ENCODE results near the gene ABCA7. TPM values are rescaled to one million over a fixed set of nuclear protein-coding genes. Genes with fewer than 3 reads are reported as not detected.

The ABCA7 gene
- total and polyA plus RNA-seq, 7 experiments from 2014 or later = 6.6 to 323 (median 126) TPM

DNA sequence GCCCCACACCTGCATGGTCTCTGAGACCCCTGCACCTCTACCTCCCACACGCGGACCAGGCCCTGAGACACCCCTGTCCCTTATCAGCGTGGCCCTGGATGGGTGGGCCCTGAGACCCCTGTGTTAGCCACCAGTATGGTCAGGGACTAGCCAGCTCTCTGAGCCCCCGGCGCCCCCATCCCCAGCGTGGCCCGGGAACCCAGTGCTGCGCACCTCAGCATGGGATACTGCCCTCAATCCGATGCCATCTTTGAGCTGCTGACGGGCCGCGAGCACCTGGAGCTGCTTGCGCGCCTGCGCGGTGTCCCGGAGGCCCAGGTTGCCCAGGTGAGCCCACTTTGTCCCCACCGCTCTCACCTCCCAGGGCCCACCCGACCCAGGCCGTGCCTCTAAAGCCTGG lies 22.1 kb downstream of the ABCA7 start:
- Mint-ChIP-seq H3K27me3 (no peaks in the 10 kb centered on the region), H3K4me1 (peaks cover 24 to 42% (median 38%) of the 10 kb centered on the region in 7 donors), H3K27ac (no peak overlapping the region), H3K4me3 (no peak overlapping the region), H3K36me3 (peaks cover 0 to 25% (median 15%) of the 10 kb centered on the region in 5 donors), H3K9me3 (peaks cover 0 to 18% (median 4%) of the 10 kb centered on the region in 11 donors)
- Histone ChIP-seq H3K27me3 (ENCODE audit: control insufficient read depth in 2 of 2, insufficient read depth in 2 of 2, low read length in 2 of 2) (no peaks in the 10 kb centered on the region), H3K27ac (ENCODE audit: low read depth, low read length) (no peak overlapping the region), H3K4me1 (ENCODE audit: control insufficient read depth in 2 of 2, insufficient read depth in 2 of 2, low read length in 2 of 2) (peaks cover 40 to 47% of the 10 kb centered on the region in 2 donors), H3K9me3 (ENCODE audit: control insufficient read depth in 2 of 3, low read length in 3 of 3) (peaks cover 0 to 14% (median 0%) of the 10 kb centered on the region in 3 experiments), H3K36me3 (ENCODE audit: control insufficient read depth in 2 of 3, insufficient read depth in 3 of 3, low read length in 3 of 3) (peaks cover 0 to 26% (median 0%) of the 10 kb centered on the region in 3 experiments), H3K4me3 (ENCODE audit: low read length) (no peak overlapping the region)
- POLR2A ChIA-PET = interaction anchor here (1.0 to 37.6 kb wide), 5 partner anchors 23 to 130 kb away, joined by 3 to 2022 read pairs (median 136); partner anchors contain the start of genes ABCA7, CNN2, GPX4 and POLR2E
- intact Hi-C loops (cut with micrococcal nuclease) = loop anchor here in 1 of 2 donors (2.0 kb wide), 1 partner anchor 189 kb away; no protein-coding TSS in a partner anchor
- DNase-seq = peak in 1 of 9 donors; percentile 11
- ATAC-seq = no peak
- CTCF ChIA-PET = no interaction called here

DNA sequence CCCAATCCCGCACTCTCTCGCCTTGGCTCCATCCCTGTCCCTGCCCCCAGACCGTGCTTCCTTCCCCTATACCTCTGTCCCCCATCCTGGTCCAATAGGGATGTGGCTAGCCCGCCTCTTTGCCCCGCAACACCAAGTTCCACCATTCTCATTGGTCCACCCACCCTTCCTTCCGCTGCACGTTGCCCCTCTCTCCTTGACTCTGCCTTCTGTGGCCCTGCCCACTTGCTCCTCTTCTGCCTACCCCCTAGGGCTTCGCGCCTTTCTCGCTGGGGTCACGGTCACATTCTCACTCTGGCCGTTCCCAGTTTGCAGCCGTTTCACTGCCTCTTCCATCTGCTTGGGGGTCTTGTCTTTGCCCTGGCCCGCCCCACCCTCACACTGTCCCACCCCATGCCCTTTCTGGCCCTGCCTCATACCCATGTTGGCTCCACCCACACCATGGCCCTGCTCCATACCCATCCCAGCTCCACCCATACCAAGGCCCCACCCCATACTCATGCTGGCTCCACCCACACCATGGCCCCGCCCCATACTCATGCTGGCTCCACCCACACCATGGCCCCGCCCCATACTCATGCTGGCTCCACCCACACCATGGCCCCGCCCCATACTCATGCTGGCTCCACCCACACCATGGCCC lies 22.6 kb downstream of the ABCA7 start:
- H3K27ac ChIP-seq (ENCODE audit: low read depth, low read length) = peak overlapping the region; percentile 10
- DNase-seq (peak in 2 of 9 donors; percentile 11 to 54), ATAC-seq (peak; percentile 1)
- peaks cover 34 to 43% of the 10 kb centered on the region in 2 donors for H3K4me1 ChIP-seq (ENCODE audit: control insufficient read depth in 2 of 2, insufficient read depth in 2 of 2, low read length in 2 of 2)
- POLR2A ChIA-PET = interaction anchor here (1.0 to 37.6 kb wide), 4 partner anchors 23 to 130 kb away, joined by 3 to 2022 read pairs (median 155); partner anchors contain the start of genes ABCA7, CNN2, GPX4 and POLR2E
- Mint-ChIP-seq H3K27ac (peak overlapping the region in 1 of 9 donors; percentile 80), H3K4me3 (no peak overlapping the region), H3K36me3 (peaks cover 0 to 20% (median 11%) of the 10 kb centered on the region in 5 donors), H3K9me3 (peaks cover 0 to 13% (median under 1%) of the 10 kb centered on the region in 11 donors), H3K27me3 (no peaks in the 10 kb centered on the region), H3K4me1 (peaks cover 19 to 37% (median 33%) of the 10 kb centered on the region in 7 donors)
- H3K9me3 ChIP-seq (ENCODE audit: control insufficient read depth in 2 of 3, low read length in 3 of 3) = peaks cover 0 to 9% (median 0%) of the 10 kb centered on the region in 3 experiments
- intact Hi-C loops (cut with micrococcal nuclease) = loop anchor here in 1 of 2 donors (2.0 kb wide), 1 partner anchor 190 kb away; no protein-coding TSS in a partner anchor
- no peak overlapping the region for H3K4me3 ChIP-seq (ENCODE audit: low read length)
- H3K27me3 ChIP-seq (ENCODE audit: control insufficient read depth in 2 of 2, insufficient read depth in 2 of 2, low read length in 2 of 2) = no peaks in the 10 kb centered on the region
- CTCF ChIA-PET = interaction anchor here (0.7 kb wide), 1 partner anchor 32 kb away, joined by 4 read pairs; no protein-coding TSS in a partner anchor
- H3K36me3 ChIP-seq (ENCODE audit: control insufficient read depth in 2 of 3, insufficient read depth in 3 of 3, low read length in 3 of 3) = peaks cover 0 to 22% (median 0%) of the 10 kb centered on the region in 3 experiments

DNA sequence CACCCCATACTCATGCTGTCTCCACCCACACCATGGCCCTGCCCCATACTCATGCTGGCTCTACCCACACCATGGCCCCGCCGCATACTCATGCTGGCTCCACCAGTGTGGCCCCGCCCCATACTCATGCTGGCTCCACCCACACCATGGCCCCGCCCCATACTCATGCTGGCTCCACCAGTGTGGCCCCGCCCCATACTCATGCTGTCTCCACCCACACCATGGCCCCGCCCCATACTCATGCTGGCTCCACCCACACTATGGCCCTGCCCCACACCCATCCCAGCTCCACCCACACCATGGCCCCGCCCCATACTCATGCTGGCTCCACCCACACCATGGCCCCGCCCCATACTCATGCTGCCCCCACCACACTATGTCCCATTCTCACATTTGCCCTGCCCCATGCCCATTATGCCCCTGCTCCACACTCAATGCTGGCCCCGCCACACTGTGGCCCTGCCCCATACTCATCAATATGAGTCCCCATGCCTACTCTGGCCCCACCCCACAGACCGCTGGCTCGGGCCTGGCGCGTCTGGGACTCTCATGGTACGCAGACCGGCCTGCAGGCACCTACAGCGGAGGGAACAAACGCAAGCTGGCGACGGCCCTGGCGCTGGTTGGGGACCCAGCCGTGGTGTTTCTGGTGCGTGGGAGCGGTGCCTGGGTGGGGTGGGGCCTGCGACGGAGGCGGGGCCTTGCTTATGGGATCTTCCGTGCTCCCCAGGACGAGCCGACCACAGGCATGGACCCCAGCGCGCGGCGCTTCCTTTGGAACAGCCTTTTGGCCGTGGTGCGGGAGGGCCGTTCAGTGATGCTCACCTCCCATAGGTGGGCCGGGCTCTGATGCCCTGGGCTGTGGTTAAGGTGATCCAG lies 23.4 kb downstream of the ABCA7 start:
- ChIA-PET CTCF (interaction anchor here (0.7 to 5.7 kb wide), 2 partner anchors 15 to 31 kb away, joined by 4 to 68 read pairs; no protein-coding TSS in a partner anchor), POLR2A (interaction anchor here (1.0 to 37.6 kb wide), 4 partner anchors 24 to 129 kb away, joined by 3 to 2022 read pairs (median 155); partner anchors contain the start of genes ABCA7, CNN2, GPX4 and POLR2E)
- no peaks in the 10 kb centered on the region for H3K27me3 ChIP-seq (ENCODE audit: control insufficient read depth in 2 of 2, insufficient read depth in 2 of 2, low read length in 2 of 2)

DNA sequence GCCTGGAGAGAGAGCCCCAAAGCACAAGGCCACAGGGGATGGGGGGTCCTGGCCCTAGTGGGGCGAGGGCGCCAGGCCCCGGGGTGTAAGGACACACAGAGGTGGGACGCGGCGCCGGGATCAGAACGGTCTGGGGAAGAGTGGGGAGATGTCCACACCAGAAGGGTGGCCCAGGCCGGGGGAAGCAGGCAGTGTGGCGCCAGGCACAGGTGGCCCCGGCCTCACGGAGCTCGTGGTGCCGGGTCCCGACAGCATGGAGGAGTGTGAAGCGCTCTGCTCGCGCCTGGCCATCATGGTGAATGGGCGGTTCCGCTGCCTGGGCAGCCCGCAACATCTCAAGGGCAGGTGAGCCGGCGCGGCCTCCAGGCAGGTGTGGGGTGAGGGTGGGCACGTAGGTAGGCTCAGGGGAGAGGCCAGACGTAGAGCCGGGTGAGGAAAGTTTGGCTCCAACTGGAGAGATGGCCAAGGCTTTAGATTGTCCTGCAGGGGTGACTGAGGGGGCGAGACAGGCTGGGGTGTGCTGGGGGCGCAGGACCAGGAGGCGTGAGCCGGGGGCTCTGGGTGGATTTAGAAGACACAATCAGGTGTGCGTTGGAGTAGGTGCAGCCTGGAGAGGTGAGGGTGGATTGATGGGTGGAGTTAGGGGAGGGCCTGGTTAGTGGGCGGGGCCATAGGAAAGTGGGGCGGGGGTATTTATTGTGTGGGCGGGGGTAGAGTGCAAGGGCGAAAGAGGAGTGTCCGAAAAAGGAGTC lies 24.2 kb downstream of the ABCA7 start:
- no peaks in the 10 kb centered on the region for H3K27me3 Mint-ChIP-seq
- H3K27ac Mint-ChIP-seq = peak overlapping the region in 5 of 9 donors; percentile 8 to 78 (median 45)
- intact Hi-C loops (cut with micrococcal nuclease) = loop anchor here in 1 of 2 donors (2.0 kb wide), 1 partner anchor 191 kb away; no protein-coding TSS in a partner anchor
- peak overlapping the region in 3 of 10 donors; percentile 13 to 81 (median 37) for H3K4me3 Mint-ChIP-seq
- H3K27ac ChIP-seq (ENCODE audit: low read depth, low read length) = no peak overlapping the region
- H3K4me1 ChIP-seq (ENCODE audit: control insufficient read depth in 2 of 2, insufficient read depth in 2 of 2, low read length in 2 of 2) = peaks cover 26 to 32% of the 10 kb centered on the region in 2 donors
- H3K4me1 Mint-ChIP-seq = peaks cover 15 to 34% (median 29%) of the 10 kb centered on the region in 7 donors
- H3K4me3 ChIP-seq (ENCODE audit: low read length) = no peak overlapping the region
- ChIA-PET CTCF (interaction anchor here (0.9 to 5.7 kb wide), 13 partner anchors 8 to 67 kb away, joined by 3 to 68 read pairs (median 4); partner anchors contain the start of genes POLR2E and RNU6-2), POLR2A (interaction anchor here (0.7 to 37.6 kb wide), 9 partner anchors 8 to 175 kb away, joined by 3 to 2022 read pairs (median 4); partner anchors contain the start of genes ABCA7, CNN2, GPX4 and POLR2E)
- DNase-seq (peak in 1 of 9 donors; percentile 28), ATAC-seq (no peak)
- peaks cover 0 to 25% (median 0%) of the 10 kb centered on the region in 3 experiments for H3K36me3 ChIP-seq (ENCODE audit: control insufficient read depth in 2 of 3, insufficient read depth in 3 of 3, low read length in 3 of 3)
- H3K9me3 ChIP-seq (ENCODE audit: control insufficient read depth in 2 of 3, low read length in 3 of 3) = no peaks in the 10 kb centered on the region
- peaks cover 5 to 18% (median 7%) of the 10 kb centered on the region in 5 donors for H3K36me3 Mint-ChIP-seq
- peaks cover 0 to 4% (median 0%) of the 10 kb centered on the region in 11 donors for H3K9me3 Mint-ChIP-seq
- H3K27me3 ChIP-seq (ENCODE audit: control insufficient read depth in 2 of 2, insufficient read depth in 2 of 2, low read length in 2 of 2) = no peaks in the 10 kb centered on the region

More for the DNA sequence above, 23.4 kb downstream of the ABCA7 start:
- H3K4me1 Mint-ChIP-seq = peaks cover 11 to 29% (median 26%) of the 10 kb centered on the region in 7 donors
- peak in 8 of 9 donors; percentile 51 to 82 (median 63) for DNase-seq
- H3K27ac Mint-ChIP-seq = peak overlapping the region in 7 of 9 donors; percentile 21 to 80 (median 41)
- H3K36me3 ChIP-seq (ENCODE audit: control insufficient read depth in 2 of 3, insufficient read depth in 3 of 3, low read length in 3 of 3) = peaks cover 0 to 24% (median 0%) of the 10 kb centered on the region in 3 experiments
- no peak overlapping the region for H3K4me3 ChIP-seq (ENCODE audit: low read length)
- H3K27me3 Mint-ChIP-seq = no peaks in the 10 kb centered on the region
- H3K36me3 Mint-ChIP-seq = peaks cover 0 to 12% (median 3%) of the 10 kb centered on the region in 5 donors
- peak overlapping the region; percentile 10 for H3K27ac ChIP-seq (ENCODE audit: low read depth, low read length)
- H3K9me3 ChIP-seq (ENCODE audit: control insufficient read depth in 2 of 3, low read length in 3 of 3) = peaks cover 0 to 7% (median 0%) of the 10 kb centered on the region in 3 experiments
- intact Hi-C loops (cut with micrococcal nuclease) = loop anchor here in 1 of 2 donors (2.0 kb wide), 1 partner anchor 190 kb away; no protein-coding TSS in a partner anchor
- peak overlapping the region in 1 of 10 donors; percentile 28 for H3K4me3 Mint-ChIP-seq
- ATAC-seq = peak; percentile 34
- peaks cover 0 to 5% (median 0%) of the 10 kb centered on the region in 11 donors for H3K9me3 Mint-ChIP-seq
- peaks cover 27 to 36% of the 10 kb centered on the region in 2 donors for H3K4me1 ChIP-seq (ENCODE audit: control insufficient read depth in 2 of 2, insufficient read depth in 2 of 2, low read length in 2 of 2)
